WI38 (cell line): ENCODE data around the gene NIPBL.

Experiments used
- H3K4me3 ChIP-seq: 2 replicates; pipeline ENCODE4 v1.5.1; 2011; ENCODE audit warnings: low read depth, mild to moderate bottlenecking, control low read depth, low read length
- TF ChIP-seq, protein P1 (sequence below): IDR thresholded peaks from 2 replicates; pipeline ENCODE4 v1.5.1; 2012; ENCODE audit warnings: low read depth, mild to moderate bottlenecking, control low read depth, low read length

Gene NIPBL

GRCh38 chr5:37015795-37016666 is 139.5 kb downstream of the NIPBL start:
- TF ChIP-seq, protein P1, sequence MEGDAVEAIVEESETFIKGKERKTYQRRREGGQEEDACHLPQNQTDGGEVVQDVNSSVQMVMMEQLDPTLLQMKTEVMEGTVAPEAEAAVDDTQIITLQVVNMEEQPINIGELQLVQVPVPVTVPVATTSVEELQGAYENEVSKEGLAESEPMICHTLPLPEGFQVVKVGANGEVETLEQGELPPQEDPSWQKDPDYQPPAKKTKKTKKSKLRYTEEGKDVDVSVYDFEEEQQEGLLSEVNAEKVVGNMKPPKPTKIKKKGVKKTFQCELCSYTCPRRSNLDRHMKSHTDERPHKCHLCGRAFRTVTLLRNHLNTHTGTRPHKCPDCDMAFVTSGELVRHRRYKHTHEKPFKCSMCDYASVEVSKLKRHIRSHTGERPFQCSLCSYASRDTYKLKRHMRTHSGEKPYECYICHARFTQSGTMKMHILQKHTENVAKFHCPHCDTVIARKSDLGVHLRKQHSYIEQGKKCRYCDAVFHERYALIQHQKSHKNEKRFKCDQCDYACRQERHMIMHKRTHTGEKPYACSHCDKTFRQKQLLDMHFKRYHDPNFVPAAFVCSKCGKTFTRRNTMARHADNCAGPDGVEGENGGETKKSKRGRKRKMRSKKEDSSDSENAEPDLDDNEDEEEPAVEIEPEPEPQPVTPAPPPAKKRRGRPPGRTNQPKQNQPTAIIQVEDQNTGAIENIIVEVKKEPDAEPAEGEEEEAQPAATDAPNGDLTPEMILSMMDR: no peak
- H3K4me3 ChIP-seq: no peak overlapping the region

GRCh38 chr5:37028910-37029309 is 152.3 kb downstream of the NIPBL start:
- no peak overlapping the region for H3K4me3 ChIP-seq
- TF ChIP-seq, protein P1: no peak

DNA sequence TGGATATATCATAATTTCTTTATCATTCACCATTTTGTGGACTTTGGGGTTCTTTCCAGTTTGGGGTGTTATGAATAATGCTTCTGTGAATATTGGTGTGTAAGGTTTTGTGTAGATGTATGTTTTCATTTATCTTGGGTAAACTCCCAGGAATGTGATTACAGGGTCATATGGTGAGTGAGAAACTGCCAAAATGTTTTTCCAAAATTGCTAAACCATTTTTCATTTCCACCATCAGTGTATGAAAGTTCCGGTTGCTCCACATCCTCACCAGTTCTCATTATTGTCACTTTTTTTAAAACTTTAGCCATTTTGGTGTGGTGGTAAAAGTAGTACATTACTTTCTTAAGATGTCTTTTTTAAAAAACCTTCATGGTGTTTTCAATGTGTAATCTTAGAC is 152.9 kb downstream of the NIPBL start:
- TF ChIP-seq, protein P1: no peak
- H3K4me3 ChIP-seq: no peak overlapping the region

GRCh38 chr5:37034955-37035354 is 158.4 kb downstream of the NIPBL start:
- TF ChIP-seq, protein P1: no peak
- no peak overlapping the region for H3K4me3 ChIP-seq

DNA sequence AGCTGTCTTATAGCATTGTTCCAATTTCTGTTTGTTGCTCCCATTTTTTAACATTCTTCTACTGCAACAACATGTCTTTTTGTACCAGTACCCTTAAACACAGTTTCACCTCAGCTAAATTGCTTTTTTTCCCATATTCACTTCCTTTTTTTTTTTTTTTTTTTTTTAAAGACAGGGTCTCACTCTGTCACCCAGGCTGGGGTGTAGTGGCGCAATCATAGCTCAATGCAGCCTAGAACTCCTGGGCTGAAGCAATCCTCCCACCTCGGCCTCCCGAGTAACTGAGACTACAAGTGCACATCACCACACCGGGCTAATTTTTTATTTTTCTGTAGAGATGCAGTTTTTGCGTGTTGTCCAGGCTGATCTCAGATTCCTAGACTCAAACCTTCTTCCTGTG is 161.3 kb downstream of the NIPBL start:
- no peak overlapping the region for H3K4me3 ChIP-seq
- TF ChIP-seq, protein P1: no peak

GRCh38 chr5:37039824-37040223 is 163.3 kb downstream of the NIPBL start:
- H3K4me3 ChIP-seq: no peak overlapping the region
- TF ChIP-seq, protein P1: no peak

- TF ChIP-seq, protein P1: no peak
- H3K4me3 ChIP-seq: no peak overlapping the region
These were observed 167.1 kb downstream of the NIPBL start for GRCh38 chr5:37043693-37044092.
